ENCODE results near the gene ENO1. TPM values are rescaled to one million over a fixed set of nuclear protein-coding genes. Genes with fewer than 3 reads are reported as not detected.
"Not testable (repeated sequence)": the region's sequence is repeated elsewhere in the genome, so short reads cannot be mapped to it uniquely, and the experiment has no call there.

ENO1 gene
- polyA plus RNA-seq, 1 donor: 354 TPM

DNA sequence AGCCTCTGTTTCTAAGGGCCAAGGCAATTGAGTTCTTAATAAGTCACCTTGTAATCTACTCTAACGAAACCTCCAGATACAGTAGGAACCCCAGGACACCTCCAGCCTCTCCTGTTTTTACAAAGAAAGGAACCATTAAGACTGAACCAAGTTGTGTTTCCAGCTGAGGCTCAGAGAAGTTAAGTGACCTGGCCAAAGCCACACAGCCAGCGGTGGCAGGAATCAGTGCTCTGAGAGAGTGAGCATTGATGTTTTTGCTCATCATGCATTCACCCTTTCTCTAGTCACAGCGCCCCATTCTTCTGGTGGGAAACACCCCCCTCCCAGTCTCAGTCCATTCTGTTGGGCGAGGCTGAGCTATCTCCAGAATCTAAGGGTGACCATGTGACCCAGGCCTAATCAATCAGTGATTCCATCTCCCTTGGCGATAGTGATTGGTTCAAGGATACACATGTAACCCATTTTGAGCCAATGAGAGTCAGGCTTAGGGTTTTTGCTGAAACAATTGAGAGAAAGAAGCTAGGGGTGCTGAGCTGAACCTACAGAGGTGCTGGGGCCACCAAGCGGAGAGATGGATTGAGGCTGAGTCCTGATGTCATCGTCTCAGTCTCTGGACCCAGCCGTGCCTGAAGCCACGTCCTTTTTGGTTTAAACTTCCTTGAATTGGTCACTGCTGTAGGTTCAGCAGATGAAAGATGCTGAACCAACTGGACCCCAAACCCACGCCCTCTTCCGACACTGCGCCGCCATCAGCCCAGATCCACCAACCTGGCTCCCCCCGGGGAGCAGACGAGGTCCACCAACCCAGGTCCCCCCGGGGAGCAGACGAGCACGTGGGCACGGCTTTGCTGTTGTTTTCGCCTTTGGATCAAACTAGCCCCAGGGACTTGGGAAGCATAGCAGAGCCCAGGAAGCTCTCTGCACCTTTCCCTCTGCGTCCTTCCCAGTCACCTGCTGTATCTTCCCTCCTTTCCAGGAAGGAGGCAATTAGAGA lies 33.1 kb downstream of the ENO1 start:
- DNase-seq: no peak

DNA sequence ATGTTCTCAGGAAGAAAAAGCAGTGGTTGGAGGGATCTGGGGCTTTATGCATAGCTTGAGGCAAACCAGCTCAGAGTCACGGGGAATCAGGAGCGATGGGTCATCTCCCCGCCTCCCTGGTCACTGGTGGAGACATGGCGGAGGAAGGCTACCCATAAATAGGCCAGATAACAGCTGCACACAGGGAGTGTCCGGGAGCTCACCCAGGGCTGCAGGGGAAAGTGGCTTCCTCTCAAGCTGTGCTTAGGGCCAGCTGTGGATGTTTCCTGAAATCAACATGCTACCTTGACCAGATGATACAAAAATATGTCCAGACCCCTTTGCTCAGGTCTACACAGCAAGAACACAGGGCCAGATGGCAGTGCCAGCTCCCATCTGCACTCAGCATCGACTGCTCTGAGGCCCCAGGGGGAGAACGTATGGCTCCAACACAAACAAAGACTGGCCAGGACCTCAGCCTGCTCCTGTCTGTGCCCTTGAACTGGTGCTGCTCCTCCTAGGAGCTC lies 33.9 kb downstream of the ENO1 start:
- no peak for DNase-seq

DNA sequence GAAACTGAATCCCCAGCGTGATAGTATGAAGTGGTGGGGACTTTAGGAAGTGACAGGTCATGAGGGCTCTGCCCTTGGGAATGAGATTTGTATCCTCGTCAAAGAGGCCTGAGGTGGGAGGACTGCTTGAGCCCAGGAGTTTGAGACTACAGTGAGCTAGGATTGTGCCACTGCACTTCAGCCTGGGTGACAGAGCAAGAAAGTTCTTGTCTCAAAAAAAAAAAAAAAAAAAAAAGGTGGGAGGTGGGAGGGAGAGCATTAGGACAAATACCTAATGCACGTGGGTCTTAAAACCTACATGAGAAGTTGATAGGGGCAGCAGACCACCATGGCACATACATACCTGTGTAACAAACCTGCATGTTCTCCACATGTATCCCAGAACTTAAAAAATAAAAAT lies 37.1 kb downstream of the ENO1 start:
- DNase-seq: no peak

DNA sequence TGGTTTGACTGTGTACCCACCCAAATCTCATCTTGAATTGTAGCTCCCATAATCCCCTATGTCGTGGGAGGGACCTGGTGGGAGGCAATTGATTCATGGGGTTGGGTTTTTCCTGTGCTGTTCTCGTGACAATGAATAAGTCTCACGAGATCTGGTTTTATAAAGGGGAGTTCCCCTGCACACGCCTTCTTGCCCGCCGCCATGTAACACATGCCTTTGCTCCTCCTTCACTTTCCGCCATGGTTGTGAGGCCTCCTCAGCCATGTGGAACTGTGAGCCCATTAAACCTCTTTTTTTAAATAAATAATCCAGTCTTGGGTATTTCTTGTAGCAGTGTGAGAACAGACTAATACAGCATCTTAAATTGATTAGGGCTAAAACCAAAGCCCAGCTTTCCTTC lies 38.5 kb downstream of the ENO1 start:
- no peak for DNase-seq

DNA sequence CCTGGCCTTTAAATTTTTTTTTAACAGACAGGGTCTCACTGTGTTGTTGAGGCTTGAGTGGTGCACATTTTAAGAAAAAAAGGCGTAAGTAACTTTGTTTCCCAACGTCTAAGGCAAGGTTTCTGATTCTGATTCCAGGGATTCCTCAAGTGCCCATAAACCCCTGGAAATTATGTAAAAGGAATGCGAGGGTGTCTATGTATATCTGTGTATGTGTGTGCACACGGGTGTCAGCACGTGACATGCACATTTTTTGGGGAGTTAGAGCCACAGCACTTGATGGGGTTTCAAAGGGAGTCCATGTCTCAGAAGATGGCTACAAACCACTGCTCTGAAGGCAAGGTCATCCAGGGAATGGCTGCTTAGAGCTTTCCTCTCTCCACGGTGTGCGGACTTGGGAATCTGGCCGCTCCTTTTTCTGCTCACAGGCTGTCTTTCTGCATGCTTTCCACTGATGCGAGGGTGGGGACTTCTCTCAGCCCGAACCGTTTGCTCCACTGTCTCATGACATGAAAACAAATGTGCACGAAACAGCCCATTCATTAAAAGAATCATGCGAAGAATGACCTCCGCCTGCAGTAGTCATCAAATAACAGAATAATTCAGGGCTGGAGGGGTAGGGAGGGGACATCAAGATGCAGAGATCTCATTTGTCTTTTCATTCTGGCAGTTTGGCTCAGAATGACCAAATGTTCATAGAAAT lies 42.4 kb downstream of the ENO1 start:
- no peak for DNase-seq

DNA sequence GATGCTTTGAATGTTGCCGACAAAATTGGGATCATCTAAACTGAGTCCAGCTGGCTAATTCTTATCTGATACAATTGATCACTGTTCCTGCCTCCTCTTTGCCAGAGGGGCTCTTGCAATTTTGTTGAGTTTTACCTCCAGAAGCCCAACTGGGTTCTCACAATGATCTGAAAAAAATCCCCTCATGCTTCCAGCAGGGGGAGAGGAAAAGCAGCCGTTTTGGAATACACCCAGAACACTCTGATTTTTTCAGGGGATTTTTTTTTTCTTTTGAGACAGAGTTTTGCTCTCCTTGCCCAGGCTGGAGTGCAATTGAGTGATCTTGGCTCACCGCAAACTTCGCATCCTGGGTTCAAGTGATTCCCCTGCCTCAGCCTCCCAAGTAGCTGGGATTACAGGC lies 47.1 kb downstream of the ENO1 start:
- no peak for DNase-seq

DNA sequence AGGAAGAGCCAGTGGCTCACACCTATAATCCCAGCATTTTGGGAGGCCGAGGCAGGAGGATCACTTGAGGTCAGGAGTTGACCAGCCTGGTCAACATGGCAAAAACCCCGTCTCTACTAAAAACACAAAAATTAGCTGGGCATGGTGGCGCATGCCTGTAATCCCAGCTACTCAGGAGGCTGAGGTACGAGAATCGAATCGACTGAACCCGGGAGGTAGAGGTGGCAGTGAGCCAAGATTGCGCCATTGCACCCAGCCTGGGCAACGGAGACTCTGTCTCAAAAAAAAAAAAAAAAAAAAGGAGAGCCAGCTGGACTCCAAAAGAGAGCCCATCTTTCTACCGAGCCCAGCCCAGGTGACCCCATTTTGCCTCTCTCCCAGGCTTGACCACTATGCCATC lies 47.8 kb downstream of the ENO1 start:
- not testable (repeated sequence) for DNase-seq

DNA sequence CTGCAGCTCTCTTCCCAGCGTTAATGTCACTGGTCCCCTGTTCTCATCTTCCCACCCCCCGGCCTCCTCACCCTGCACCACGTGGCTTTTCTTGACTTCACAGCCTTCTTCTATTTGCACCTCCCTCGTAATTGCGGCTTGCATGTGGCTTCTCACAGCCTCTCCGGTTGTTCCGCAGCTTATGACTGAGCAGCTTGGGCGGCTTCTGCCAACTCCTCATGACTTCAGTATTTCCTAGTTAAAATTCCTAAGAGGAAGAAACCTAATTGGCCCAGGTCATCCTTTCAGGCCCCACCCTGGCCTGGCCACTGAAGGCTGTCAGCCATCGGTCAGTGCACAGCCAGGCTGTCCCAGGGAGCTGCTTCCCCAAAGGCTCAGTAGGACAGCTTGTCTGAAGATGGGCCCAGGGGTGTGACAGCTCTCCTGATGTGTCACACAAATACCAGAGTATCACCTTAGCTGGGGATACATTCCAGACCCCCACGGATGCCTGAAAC lies 52.5 kb downstream of the ENO1 start:
- DNase-seq: no peak

DNA sequence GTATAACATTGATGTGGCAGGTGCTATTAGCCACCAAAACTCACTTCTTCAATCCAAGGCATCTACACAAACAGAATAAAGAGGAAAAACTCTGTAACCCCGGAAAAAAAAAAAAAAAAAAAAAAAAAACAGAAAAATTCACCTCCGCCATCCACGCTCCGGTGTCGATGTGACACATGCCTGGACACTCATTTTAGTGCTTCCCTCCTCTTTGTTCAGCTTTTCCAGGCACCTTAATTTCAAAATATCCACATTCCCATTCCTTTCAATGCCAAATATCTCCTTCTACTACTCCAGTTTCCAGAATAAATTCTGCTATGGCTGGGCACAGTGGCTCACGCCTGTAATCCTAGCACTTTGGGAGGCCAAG lies 55.2 kb downstream of the ENO1 start:
- DNase-seq: no peak

DNA sequence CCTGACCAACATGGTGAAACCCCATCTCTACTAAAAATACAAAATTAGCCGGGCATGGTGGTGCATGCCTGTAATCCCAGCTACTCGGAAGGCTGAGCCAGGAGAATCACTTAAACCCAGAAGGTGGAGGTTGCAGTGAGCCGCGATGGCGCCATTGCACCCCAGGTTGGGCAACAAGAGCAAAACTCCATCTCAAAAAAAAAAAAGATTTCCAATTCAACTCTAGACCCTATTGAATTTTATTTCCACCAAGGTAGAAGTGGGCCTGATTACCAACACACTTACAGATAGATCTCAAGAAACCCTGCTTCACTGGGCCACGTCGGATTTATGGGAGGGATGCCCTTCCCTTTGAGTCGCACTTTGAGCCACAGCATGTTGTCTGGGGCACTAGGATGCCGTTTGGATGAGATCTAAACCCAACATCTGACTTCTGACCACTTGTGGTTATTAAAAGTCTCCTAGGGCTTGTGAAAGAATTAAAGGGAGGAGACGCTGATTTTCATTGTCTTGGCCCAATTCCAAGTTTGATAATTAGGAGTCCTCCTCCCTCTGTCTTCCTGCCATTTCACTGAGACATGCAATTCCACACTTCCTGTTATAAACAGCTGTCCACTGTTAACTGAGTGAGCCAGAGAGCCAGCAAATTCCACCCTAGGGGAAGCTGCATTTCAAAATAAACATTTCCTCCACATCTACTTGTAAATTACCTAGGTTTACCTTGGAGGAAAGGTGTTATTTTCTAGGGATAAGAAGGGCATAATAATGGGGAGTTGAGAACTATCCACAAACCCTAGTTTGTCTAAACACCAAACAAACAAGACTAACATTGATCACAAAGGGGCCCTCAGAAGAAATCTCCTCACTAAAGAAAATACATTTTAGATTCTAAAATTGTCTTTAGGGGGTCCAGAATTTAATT lies 55.9 kb downstream of the ENO1 start:
- DNase-seq: peak; percentile 55

DNA sequence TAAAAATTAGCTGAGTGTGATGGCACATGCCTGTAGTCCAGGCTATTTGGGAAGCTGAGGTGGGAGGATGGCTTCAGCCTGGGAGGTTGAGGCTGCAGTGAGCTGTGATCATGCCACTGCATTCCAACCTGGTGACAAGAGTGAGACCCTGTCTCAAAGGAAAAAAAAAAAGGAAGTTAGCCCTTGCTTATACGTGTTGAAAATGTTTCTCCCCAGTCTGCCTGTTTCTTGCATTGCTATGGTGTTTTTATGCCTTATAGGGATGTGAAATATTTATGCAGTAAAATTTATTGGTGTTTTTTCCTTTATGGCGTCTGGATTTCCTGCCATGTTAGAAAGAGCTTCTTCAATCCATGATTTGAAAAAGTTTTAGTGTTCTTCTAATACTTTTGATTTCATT lies 57.4 kb downstream of the ENO1 start:
- no peak for DNase-seq

DNA sequence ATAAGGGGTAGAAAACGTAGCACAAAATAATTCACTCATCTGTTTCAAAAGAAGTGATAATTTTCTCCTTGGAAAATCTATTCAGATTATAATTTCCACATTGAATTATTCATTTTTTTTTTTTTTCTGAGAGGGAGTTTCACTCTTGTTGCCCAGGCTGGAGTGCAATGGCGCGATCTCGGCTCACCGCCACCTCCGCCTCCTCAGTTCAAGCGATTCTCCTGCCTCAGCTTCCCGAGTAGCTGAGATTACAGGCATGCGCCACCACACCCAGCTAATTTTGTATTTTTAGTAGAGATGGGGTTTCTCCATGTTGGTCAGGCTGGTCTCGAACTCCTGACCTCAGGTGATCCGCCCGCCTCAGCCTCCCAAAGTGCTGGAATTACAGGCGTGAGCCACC lies 59.7 kb downstream of the ENO1 start:
- not testable (repeated sequence) for DNase-seq

DNA sequence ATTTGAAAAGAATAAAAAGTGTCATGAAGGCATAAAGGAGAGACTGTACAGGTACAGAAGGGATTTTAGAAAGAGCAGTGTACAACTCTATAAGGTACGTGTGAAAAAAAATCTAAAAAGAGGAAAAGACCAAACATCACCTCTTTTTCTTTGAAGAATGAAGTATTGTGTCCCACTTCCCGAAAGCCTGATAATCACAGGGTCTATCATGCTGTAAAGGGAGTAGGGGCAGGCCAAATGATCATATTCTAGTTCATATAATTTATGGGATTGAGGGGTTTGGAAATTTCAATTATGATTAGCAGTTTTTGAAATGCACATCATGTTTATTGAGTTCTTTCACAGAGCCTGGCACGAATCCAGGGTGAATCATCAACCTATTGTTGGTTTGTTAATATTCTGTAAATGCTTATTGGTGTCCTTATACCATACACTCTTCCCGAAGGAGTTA lies 60.1 kb downstream of the ENO1 start:
- peak; percentile 21 for DNase-seq

DNA sequence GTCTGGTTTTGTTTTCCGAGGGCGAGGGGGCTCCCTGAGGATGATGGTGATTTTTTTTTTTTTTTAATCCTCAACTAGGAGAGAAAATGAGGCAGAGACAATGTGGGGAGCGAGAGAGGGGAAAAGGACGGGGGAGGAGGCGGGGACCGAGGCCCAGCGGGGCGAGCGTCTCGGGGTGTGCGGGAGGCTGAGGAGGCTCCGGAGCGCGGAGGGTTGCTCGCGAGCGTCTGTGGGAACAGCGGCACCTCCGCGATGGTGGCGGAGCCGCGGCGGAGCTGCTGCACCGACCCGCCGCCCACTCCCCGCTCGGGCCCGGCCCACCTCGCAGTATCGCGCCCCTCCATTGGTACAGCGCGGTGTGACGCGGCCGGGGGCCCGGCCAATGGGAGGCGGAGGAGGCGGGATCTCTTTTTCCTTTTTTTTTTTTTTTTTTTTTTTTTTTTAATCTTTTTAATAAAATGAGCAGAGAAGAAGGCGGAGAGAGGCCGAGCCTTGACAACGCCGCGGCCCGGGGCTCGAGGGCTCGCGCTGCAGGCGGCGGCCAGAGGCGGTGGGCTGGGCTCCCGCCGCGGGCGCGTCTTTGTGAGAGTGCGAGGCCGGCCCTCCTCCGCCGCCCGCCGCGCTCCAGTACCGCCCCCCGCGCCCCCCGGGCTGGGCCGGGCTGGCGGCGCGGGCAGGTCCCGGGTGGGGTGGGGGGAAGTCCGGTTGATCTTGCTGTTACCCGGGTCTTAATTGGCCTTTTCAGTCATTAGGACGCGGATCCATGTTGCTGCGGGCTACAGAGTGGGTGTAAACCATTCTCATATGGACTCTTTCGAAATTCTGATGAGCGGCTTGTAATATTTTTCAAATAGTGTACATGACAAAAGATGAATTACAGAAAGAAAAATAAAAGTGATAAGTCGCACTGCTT lies 60.8 kb downstream of the ENO1 start, which contains the start of gene RERE:
RERE (minus strand) TSS at position 229 of the 913 bp plus-strand sequence.
- DNase-seq: peak; percentile 96

DNA sequence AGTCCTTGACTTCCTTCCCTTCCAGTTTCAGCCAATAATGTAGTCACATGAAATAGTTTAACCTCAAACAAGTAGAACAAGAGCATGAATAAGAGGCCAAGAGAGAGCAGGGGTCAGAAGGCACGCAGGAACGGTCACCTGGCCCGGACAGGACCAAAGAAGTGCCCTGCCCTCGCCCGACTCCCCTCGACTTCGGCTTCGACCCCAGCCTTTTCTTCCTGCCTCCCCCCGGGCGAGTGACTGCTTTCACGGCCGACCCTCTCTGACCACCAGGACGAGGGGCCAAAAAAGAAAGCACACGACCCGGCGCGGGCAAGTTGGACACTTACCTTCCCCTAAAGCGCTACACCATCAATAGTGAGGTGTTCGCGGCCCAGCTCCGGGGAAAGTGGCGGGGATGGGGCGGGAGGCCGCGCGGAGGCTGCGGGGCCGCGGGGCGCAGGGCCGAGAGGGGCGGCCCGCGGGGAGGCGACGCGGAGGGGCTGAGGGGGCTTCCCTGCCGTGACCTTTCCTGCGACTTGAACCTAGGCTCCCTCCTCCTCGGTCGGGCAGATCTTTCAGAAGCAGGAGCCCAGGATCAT lies 61.6 kb downstream of the ENO1 start:
- DNase-seq: peak; percentile 39

DNA sequence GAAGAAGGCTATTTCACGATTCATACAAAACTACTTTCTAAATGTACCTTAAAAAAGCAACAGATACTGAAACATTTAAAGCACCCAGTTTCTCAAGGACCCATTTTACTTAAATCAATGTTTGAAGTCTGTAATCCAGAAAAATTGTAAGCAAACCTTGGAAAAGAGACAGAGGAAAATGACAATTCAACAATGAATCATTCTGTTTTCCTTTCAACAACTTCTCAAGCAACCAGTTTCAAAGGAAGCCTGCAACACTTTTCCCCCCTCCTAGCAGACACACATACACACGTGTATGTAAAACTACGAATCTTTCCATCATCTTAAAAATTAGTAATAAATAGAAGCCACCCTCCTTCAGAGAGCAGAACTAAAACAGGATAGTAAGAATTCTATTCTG lies 62.2 kb downstream of the ENO1 start:
- no peak for DNase-seq

DNA sequence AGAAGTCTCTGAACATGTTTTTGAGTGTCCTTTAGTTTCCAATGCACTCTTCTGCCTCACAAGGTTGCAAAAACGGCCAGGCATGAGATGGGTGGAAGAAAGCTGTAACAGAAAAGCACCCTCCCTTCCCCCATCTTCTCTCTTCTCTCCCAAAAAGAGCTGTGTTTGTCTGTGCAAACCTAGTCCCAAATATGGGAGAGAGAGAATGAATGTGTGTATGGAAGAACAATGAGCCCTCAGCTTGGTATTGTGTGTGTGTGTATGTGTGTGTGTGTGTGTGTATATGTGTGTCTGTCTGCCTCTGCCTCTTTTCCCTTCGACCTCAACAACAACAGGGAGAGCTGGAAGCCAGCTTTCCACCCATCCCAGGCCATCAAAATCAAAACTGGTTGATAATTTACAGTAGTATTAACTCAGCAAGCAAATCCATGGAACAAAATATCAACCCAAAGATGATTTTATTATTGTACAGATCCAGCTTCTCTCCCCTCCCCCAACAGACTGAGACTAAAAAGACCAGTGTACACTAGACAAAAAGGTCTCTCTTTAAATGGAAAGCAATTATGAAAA lies 62.8 kb downstream of the ENO1 start:
- DNase-seq: no peak

DNA sequence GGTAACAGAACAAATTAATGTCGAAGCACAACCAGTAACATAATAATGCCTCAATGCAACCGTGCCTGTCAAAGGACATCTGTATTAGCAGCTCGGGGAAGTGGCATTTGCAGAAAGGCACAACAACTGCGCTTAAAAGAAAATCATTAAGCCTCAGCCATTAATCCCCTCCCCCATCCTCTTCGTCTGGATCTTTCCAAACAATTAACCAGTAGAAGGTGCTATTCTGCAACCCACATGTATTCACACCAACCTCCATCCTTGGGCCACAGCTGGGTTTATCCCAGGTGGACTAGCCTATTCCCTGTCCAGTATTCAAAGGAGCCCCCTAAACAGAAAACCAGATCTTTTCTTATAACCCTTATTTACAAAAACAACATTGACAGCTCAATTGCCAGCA lies 63.6 kb downstream of the ENO1 start:
- DNase-seq: no peak

DNA sequence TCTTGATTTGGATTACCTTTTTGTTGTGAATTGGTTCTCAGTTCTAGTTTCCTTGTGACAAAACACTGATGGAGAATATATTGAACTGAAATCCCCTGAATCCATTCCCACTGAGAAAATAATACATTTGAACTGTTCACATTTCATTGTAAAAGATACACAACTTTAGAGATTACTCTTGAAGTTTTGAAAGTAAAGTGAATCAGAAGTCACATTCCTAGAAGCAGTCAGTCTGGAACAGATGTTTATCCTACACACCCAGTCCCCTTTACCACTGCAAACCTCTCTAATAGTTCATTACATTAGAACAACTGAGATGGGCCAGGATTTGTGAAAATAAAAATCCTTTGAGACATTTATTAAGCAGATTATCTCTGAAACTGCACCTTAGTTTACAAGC lies 64.5 kb downstream of the ENO1 start:
- no peak for DNase-seq

All from hindlimb muscle (tissue), 1 donor.